Measurements from ENCODE around the gene ALG11. TPM values are rescaled to one million over a fixed set of nuclear protein-coding genes. Genes with fewer than 3 reads are reported as not detected.

The ALG11 gene
- total RNA-seq, 1 donor from 2014 or later = 23.6 TPM

GRCh38 chr13:51995677-51996551 lies 16.3 kb upstream of the ALG11 start:
- no peak for DNase-seq (ENCODE audit: low spot score)
- intact Hi-C loops (cut with DNase I) = loop anchor here (10.0 kb wide), 1 partner anchor 181 kb away; no protein-coding TSS in a partner anchor

DNA sequence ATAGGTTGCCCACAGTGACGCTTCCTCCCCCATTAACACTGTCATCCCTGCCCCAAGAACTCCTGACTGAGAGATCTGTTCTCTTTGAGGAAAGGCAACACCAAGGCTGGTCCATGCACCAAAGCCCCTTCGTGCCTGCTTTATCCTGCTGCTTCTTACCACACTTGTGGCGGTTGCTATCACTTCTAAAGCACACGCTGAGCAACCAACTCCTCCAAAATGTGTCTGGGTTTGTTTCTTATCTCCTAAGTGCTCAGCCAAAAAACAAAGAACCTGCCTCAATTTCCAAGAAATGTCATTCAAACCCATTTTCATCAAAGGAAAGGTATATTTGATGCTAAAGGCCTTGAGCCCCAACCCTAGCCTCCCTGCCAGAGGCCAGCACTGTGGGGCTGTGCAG lies 15.6 kb upstream of the ALG11 start:
- intact Hi-C loops (cut with DNase I) = loop anchor here (10.0 kb wide), 1 partner anchor 182 kb away; no protein-coding TSS in a partner anchor
- DNase-seq (ENCODE audit: low spot score) = no peak

DNA sequence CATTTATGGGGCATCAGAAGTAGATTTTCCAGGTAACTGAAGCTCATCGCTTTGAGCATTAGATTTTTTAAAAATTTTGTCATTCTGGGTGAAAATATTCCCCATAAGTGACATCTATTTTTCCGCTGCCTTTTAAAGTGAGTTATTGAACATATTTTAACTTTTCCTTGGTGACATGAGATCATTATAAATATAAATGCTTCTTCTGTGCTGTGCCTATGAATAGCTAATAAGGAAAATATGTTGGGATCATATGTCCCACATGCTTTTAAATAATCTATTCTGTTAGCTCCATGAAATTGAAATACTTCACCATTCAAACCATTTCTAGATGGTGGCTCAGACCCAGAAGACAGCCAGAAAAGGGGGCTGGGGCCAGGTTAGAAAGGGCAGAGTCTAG lies 15.0 kb upstream of the ALG11 start:
- DNase-seq (ENCODE audit: low spot score) = no peak
- intact Hi-C loops (cut with DNase I) = loop anchor here (10.0 kb wide), 1 partner anchor 182 kb away; no protein-coding TSS in a partner anchor

DNA sequence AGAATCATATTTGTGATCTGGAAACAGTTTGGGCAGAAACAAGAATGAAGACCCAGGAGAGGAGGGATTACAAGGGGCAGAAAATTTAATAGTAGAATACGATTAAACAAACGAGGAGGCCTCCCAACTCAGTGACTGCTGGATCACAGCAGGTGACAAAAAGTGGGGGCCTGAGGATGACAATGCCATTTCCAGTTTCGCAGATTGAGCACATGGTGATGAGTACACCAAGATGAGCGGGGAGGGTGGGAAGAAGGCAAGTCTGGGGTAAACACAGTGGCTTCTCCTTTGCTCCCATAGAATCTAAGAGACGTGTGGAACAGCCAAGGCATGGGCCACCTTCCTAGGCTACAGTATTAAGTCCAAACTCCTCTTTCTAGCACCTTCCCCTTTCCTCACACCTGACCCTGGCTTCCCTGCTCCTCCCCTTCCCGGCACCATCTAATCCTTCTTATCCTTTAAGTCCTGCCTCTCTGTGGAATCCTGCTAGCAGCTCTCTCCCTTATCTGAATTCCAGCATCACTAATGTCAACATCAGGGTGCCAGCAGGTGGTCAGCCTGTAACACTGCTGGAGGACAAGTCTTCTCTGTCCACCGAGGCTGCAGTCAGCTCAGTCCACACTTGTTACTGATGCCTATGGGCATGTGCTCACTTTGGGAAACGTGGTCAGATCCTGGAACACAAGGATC lies 14.4 kb upstream of the ALG11 start:
- intact Hi-C loops (cut with DNase I) = loop anchor here (10.0 kb wide), 1 partner anchor 183 kb away; no protein-coding TSS in a partner anchor
- no peak for DNase-seq (ENCODE audit: low spot score)

GRCh38 chr13:51998723-51999509 lies 13.3 kb upstream of the ALG11 start:
- no peak for DNase-seq (ENCODE audit: low spot score)
- intact Hi-C loops (cut with DNase I) = loop anchor here (10.0 kb wide), 1 partner anchor 184 kb away; no protein-coding TSS in a partner anchor

- intact Hi-C loops (cut with DNase I) = loop anchor here (10.0 kb wide), 1 partner anchor 185 kb away; no protein-coding TSS in a partner anchor
- peak; percentile 86 for DNase-seq (ENCODE audit: low spot score)
Observed at GRCh38 chr13:51999510-51999911, 12.7 kb upstream of the ALG11 start.

DNA sequence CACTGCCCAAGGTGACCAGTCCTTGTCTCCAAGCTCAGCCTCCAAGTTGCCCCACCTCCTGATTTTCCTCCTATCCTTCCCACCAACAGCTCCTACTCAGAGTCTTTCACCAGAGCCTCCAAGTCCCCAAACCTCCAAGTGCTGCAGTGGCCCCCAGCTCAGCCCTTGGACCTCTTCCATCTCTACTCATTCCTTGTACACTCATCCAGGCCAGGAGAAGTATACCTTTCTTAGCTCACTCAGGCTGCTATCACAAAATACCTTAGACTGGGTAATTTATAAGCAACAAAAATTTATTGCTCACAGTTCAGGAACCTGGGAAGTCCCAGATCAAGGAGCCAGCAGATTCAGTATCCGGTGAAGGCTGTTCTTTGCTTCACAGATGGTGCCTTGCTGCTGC lies 12.3 kb upstream of the ALG11 start:
- intact Hi-C loops (cut with DNase I) = loop anchor here (2.0 to 10.0 kb wide), 3 partner anchors 65 to 185 kb away; partner anchors contain the start of gene NEK5
- no peak for DNase-seq (ENCODE audit: low spot score)

- no peak for DNase-seq (ENCODE audit: low spot score)
- intact Hi-C loops (cut with DNase I) = loop anchor here (2.0 to 10.0 kb wide), 2 partner anchors 64 to 128 kb away; partner anchors contain the start of gene NEK5
Observed at GRCh38 chr13:52001120-52001731, 11.0 kb upstream of the ALG11 start.

DNA sequence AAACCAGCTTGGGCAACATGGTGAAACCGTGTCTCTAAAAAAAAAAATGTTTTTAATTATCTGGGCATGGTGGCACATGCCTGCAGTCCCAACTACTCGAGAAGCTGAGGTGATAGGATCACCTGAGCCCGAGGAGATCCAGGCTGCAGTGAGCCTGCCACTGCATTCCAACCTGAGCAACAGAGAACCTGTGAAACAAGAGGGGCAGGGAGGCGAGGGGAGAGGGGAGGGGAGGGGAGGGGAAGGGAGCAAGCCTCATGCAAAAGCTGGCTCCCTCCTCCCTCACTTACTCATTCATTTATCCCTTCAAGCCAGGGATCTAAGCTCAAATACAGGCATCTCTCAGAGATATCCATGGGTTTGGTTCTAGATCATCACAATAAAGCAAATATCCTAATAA lies 9.8 kb upstream of the ALG11 start:
- DNase-seq (ENCODE audit: low spot score) = no peak
- intact Hi-C loops (cut with DNase I) = loop anchor here (10.0 kb wide), 1 partner anchor 62 kb away; no protein-coding TSS in a partner anchor

DNA sequence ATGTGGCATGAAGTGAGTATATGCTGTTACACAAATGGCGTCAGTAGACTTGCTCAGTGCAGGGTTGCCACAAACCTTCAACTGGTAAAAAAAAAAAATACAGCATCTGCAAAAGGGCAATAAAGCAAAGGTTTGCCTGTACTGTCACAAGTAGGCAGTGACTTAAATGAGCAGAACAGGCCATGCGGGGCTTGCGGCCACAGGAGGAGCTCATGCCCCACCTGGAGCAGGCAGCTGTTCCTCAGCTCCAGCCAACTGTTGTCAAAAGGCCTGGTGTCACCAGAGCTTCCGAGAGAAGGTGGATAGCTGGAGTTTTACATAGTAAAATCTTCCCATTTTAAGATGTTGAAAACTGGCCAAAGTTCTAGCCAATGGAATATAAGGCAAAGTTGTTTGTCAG lies 8.7 kb upstream of the ALG11 start:
- intact Hi-C loops (cut with DNase I) = loop anchor here (10.0 kb wide), 1 partner anchor 61 kb away; no protein-coding TSS in a partner anchor
- DNase-seq (ENCODE audit: low spot score) = no peak

GRCh38 chr13:52004511-52005170 lies 7.6 kb upstream of the ALG11 start:
- intact Hi-C loops (cut with DNase I) = loop anchor here (10.0 kb wide), 1 partner anchor 60 kb away; no protein-coding TSS in a partner anchor

DNA sequence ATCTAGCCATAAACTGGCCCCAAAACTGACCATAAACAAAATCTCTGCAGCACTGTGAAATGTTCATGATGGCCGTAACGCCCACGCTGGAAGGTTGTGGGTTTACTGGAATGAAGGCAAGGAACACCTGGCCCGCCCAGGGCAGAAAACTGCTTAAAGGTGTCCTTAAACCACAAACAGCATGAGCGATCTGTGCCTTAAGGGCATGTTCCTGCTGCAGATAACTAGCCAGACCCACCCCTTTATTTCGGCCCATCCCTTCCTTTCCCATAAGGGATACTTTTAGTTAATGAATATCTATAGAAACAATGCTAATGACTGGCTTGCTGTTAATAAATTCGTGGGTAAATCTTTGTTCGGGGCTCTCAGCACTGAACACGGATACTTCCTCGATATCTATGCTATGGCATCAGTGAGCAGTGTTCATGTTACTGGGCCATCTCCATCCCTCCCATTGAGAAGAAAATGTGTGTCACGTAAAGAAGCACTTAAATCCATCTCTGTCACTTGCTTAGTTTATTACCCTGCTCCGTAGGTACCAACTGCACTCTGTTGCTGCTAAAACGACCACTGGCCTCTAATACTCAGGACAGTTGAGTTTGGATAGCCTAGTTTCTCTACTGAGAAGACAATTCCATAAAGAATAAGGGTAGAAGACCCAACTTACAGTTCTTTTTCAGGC lies 6.2 kb upstream of the ALG11 start:
- intact Hi-C loops (cut with DNase I) = loop anchor here (10.0 kb wide), 1 partner anchor 59 kb away; no protein-coding TSS in a partner anchor
- DNase-seq (ENCODE audit: low spot score) = no peak

More at GRCh38 chr13:52004511-52005170, 7.6 kb upstream of the ALG11 start:
- DNase-seq (ENCODE audit: low spot score) = no peak

GRCh38 chr13:52006523-52007245 lies 5.5 kb upstream of the ALG11 start:
- intact Hi-C loops (cut with DNase I) = loop anchor here (10.0 kb wide), 1 partner anchor 58 kb away; no protein-coding TSS in a partner anchor

GRCh38 chr13:52009946-52010345 lies 2.3 kb upstream of the ALG11 start:
- no peak for DNase-seq (ENCODE audit: low spot score)
- intact Hi-C loops (cut with DNase I) = loop anchor here (10.0 kb wide), 2 partner anchors 55 to 185 kb away; no protein-coding TSS in a partner anchor

More at GRCh38 chr13:52006523-52007245, 5.5 kb upstream of the ALG11 start:
- no peak for DNase-seq (ENCODE audit: low spot score)

DNA sequence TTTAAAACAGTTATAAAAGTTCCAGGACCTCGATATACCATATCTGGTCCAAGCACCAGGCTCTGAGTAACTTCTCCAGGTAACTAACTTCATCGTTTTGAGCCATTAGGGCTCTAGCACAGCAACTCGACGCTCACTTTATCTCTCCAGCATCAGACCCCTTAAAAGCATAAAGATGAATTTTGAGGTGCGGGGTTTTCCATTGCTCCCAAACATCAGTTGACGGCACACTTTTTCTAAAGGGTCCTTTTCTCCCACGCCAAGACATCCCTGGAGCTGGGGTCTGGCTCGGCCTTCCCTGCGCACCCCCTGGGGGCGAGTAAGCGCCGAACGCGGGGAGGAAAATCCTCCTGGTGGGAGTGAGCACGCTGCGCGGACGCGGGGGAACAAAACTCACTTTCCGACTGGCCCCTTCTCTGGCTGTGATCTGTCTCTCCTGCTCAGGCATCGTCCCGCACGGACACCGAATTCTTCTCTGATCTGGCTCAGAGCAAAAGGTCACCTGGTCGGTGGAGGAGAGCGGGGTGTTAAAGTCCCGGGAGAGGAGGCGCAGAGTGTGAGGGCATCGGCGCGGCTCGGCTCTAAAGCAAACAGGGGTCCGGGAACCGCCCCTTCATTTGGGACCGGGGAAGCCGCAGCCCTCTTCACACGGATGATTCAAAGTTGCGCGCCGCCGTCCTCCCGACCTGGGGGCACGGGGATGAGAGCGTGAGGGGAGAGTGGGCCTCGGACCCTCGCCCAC lies 1.1 kb upstream of the ALG11 start, which contains the start of gene ATP7B:
Gene ATP7B (minus strand): TSS at position 561 of the 742 bp plus-strand sequence. CDS start 113 bp downstream, at position 448.
- DNase-seq (ENCODE audit: low spot score) = peak; percentile 80
- intact Hi-C loops (cut with DNase I) = loop anchor here (10.0 kb wide), 1 partner anchor 184 kb away; no protein-coding TSS in a partner anchor

DNA sequence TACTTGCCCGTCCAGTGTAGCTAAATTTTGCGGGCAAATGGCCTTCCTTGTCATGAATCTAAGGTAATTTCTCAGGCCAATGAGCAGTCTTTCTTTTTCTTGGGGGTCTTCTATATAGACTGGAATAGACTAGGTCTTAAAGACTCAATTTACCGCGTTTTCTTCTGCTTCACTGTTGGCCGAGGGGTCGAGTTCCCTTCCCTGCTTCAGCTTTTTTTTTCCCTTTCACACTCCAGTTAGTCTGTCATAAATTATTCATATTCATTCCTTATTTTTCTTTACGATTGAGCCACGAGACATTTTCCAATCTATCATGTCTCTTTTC lies 276 bp downstream of the ALG11 start:
- intact Hi-C loops (cut with DNase I) = loop anchor here (10.0 kb wide), 1 partner anchor 182 kb away; no protein-coding TSS in a partner anchor
- DNase-seq (ENCODE audit: low spot score) = no peak
